Hematopoietic multipotent progenitor cell treated with erythropoietin and hydrocortisone succinate and interleukin-3 and kit ligand, for 8 days (in vitro differentiated cells): ENCODE data around the gene GON7.

Source experiments
- DNase-seq: peaks from one replicate; pipeline ENCODE4 v3.0.0-alpha.2; 2015

Gene GON7

GRCh38 chr14:93155667-93156066 lies 51.2 kb downstream of the GON7 start:
- DNase-seq = no peak

DNA sequence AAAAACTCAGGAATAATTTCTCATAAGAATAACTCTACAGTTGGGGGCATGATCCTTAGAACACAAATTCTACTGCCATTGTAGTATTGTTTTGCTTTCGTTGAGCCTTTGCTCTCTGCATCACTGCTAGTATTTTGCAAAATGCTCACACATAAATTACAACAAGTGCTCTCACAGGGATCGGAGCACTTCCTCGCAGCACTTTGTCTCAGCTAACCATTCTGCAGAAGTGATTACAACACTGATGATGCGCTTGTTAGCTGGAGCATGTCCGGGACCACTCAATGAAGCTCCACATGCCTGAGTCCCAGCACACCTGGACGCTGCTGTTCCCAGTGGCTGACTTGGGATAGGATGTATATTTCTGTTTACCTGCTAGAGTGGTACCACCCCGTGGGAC lies 53.7 kb downstream of the GON7 start:
- no peak for DNase-seq
